Activated CD4-positive, alpha-beta T cell treated with anti-CD3 and anti-CD28 coated beads for 1 hour (primary cell): ENCODE measurements around the gene CSGALNACT2.

Experiments
- DNase-seq: peaks from one replicate; pipeline ENCODE4 v3.0.0-alpha.2; 2020

The CSGALNACT2 gene

GRCh38 chr10:43230909-43231522 is 92.8 kb downstream of the CSGALNACT2 start:
- DNase-seq: peak; percentile 7

GRCh38 chr10:43231523-43232078 is 93.4 kb downstream of the CSGALNACT2 start:
- no peak for DNase-seq

- no peak for DNase-seq
Observed at GRCh38 chr10:43233601-43234430, 95.6 kb downstream of the CSGALNACT2 start.

- DNase-seq: no peak
Observed at GRCh38 chr10:43234471-43235041, 96.3 kb downstream of the CSGALNACT2 start.
